ENCODE data around the gene KAZN. TPM values are rescaled to one million over a fixed set of nuclear protein-coding genes. Genes with fewer than 3 reads are reported as not detected.

Gene KAZN
- 10 to 100 TPM; 12.0 to 19.3 TPM for total RNA-seq
- polyA plus RNA-seq, result 1 to 10 TPM; 4.4 to 7.2 TPM
- long read RNA-seq, donor 1, transcript KAZN-204 (8 exons, 1,295 nt), result major isoform, 5 of 52 reads
- long read RNA-seq, donor 1, partial matches to known transcripts, result 1 of 52 reads
- long read RNA-seq, donor 1, other reads (novel, unspliced or antisense), result 42 of 52 reads
- long read RNA-seq, donor 2, transcript KAZN-201 (8 exons, 3,838 nt), result major isoform, 9 of 42 reads
- long read RNA-seq, donor 2, partial matches to known transcripts, result 1 of 42 reads
- long read RNA-seq, donor 2, other reads (novel, unspliced or antisense), result 30 of 42 reads

- 0 to 1% methylated on average over 51 to 81 of the region's 81 CpGs for WGBS, 2 donors
- Histone ChIP-seq H3K27me3 (ENCODE audit: control insufficient read depth in 1 of 2, insufficient read depth in 2 of 2, low read length in 1 of 2) (peaks cover 0 to 3% of the 10 kb centered on the region in 2 donors), H3K9me3 (ENCODE audit: control insufficient read depth, low read length) (no peaks in the 10 kb centered on the region), H3K4me1 (ENCODE audit: control insufficient read depth in 1 of 2, insufficient read depth in 2 of 2, low read length in 2 of 2) (no peaks in the 10 kb centered on the region), H3K27ac (ENCODE audit: low read depth in 1 of 2, low read length in 2 of 2) (no peak within 1 kb of the TSS), H3K36me3 (ENCODE audit: control insufficient read depth in 1 of 2, insufficient read depth in 2 of 2, low read length in 1 of 2) (no peaks in the 10 kb centered on the region), H3K4me3 (ENCODE audit: low read length in 2 of 2) (no peak within 1 kb of the TSS)
- intact Hi-C loops (cut with DNase I), result no loop called here
- ATAC-seq (ENCODE audit: low FRiP score) (peak; percentile 31), DNase-seq (peak in 1 of 2 donors; percentile 76)
These were observed at the start of gene KAZN for GRCh38 chr1:14598498-14599182. Gene KAZN (plus strand): TSS chr1:14598685.

- H3K4me1 ChIP-seq (ENCODE audit: control insufficient read depth in 1 of 2, insufficient read depth in 2 of 2, low read length in 2 of 2), result no peaks in the 10 kb centered on the region
- peaks cover 2% of the 10 kb centered on the region for H3K9me3 ChIP-seq (ENCODE audit: control insufficient read depth, low read length)
- no peak overlapping the region for H3K27ac ChIP-seq (ENCODE audit: low read depth in 1 of 2, low read length in 2 of 2)
- H3K27me3 ChIP-seq (ENCODE audit: control insufficient read depth in 1 of 2, insufficient read depth in 2 of 2, low read length in 1 of 2), result peaks cover 2 to 3% of the 10 kb centered on the region in 2 donors
- H3K4me3 ChIP-seq (ENCODE audit: low read length in 2 of 2), result no peak overlapping the region
- WGBS, 2 donors, result 86 to 94% methylated on average over 3 of the region's 3 CpGs
- ATAC-seq (ENCODE audit: low FRiP score), result no peak
- intact Hi-C loops (cut with DNase I), result no loop called here
- no peak for DNase-seq
- H3K36me3 ChIP-seq (ENCODE audit: control insufficient read depth in 1 of 2, insufficient read depth in 2 of 2, low read length in 1 of 2), result no peaks in the 10 kb centered on the region
These were observed 48.4 kb upstream of the KAZN start for GRCh38 chr1:14549897-14550620.

- WGBS, 2 donors, result 90 to 91% methylated on average over 8 of the region's 8 CpGs
- intact Hi-C loops (cut with DNase I), result no loop called here
- Histone ChIP-seq H3K36me3 (ENCODE audit: control insufficient read depth in 1 of 2, insufficient read depth in 2 of 2, low read length in 1 of 2) (no peaks in the 10 kb centered on the region), H3K4me3 (ENCODE audit: low read length in 2 of 2) (no peak overlapping the region), H3K4me1 (ENCODE audit: control insufficient read depth in 1 of 2, insufficient read depth in 2 of 2, low read length in 2 of 2) (no peaks in the 10 kb centered on the region), H3K27ac (ENCODE audit: low read depth in 1 of 2, low read length in 2 of 2) (no peak overlapping the region), H3K27me3 (ENCODE audit: control insufficient read depth in 1 of 2, insufficient read depth in 2 of 2, low read length in 1 of 2) (peaks cover 0 to 3% of the 10 kb centered on the region in 2 donors), H3K9me3 (ENCODE audit: control insufficient read depth, low read length) (no peaks in the 10 kb centered on the region)
- ATAC-seq (ENCODE audit: low FRiP score) (no peak), DNase-seq (no peak)
These were observed 47.1 kb upstream of the KAZN start for GRCh38 chr1:14551386-14551785.

- no peak for DNase-seq
- intact Hi-C loops (cut with DNase I), result no loop called here
- Histone ChIP-seq H3K4me1 (ENCODE audit: control insufficient read depth in 1 of 2, insufficient read depth in 2 of 2, low read length in 2 of 2) (no peaks in the 10 kb centered on the region), H3K9me3 (ENCODE audit: control insufficient read depth, low read length) (no peaks in the 10 kb centered on the region), H3K27me3 (ENCODE audit: control insufficient read depth in 1 of 2, insufficient read depth in 2 of 2, low read length in 1 of 2) (peaks cover 0 to 3% of the 10 kb centered on the region in 2 donors), H3K27ac (ENCODE audit: low read depth in 1 of 2, low read length in 2 of 2) (no peak overlapping the region), H3K36me3 (ENCODE audit: control insufficient read depth in 1 of 2, insufficient read depth in 2 of 2, low read length in 1 of 2) (no peaks in the 10 kb centered on the region), H3K4me3 (ENCODE audit: low read length in 2 of 2) (no peak overlapping the region)
- ATAC-seq (ENCODE audit: low FRiP score), result no peak
- WGBS, 2 donors, result 41 to 48% methylated on average over 11 of the region's 11 CpGs
These were observed 46.1 kb upstream of the KAZN start for GRCh38 chr1:14552246-14552965.

- intact Hi-C loops (cut with DNase I), result no loop called here
- H3K27ac ChIP-seq (ENCODE audit: low read depth in 1 of 2, low read length in 2 of 2), result no peak overlapping the region
- DNase-seq, result no peak
- H3K9me3 ChIP-seq (ENCODE audit: control insufficient read depth, low read length), result no peaks in the 10 kb centered on the region
- no peak overlapping the region for H3K4me3 ChIP-seq (ENCODE audit: low read length in 2 of 2)
- peaks cover 0 to 3% of the 10 kb centered on the region in 2 donors for H3K27me3 ChIP-seq (ENCODE audit: control insufficient read depth in 1 of 2, insufficient read depth in 2 of 2, low read length in 1 of 2)
- H3K4me1 ChIP-seq (ENCODE audit: control insufficient read depth in 1 of 2, insufficient read depth in 2 of 2, low read length in 2 of 2), result no peaks in the 10 kb centered on the region
- no peaks in the 10 kb centered on the region for H3K36me3 ChIP-seq (ENCODE audit: control insufficient read depth in 1 of 2, insufficient read depth in 2 of 2, low read length in 1 of 2)
- 47 to 50% methylated on average over 7 of the region's 7 CpGs for WGBS, 2 donors
- ATAC-seq (ENCODE audit: low FRiP score), result peak; percentile 22
These were observed 44.8 kb upstream of the KAZN start for GRCh38 chr1:14553711-14554110.

- Histone ChIP-seq H3K4me3 (ENCODE audit: low read length in 2 of 2) (no peak overlapping the region), H3K27me3 (ENCODE audit: control insufficient read depth in 1 of 2, insufficient read depth in 2 of 2, low read length in 1 of 2) (peaks cover 0 to 3% of the 10 kb centered on the region in 2 donors), H3K27ac (ENCODE audit: low read depth in 1 of 2, low read length in 2 of 2) (no peak overlapping the region), H3K9me3 (ENCODE audit: control insufficient read depth, low read length) (no peaks in the 10 kb centered on the region), H3K36me3 (ENCODE audit: control insufficient read depth in 1 of 2, insufficient read depth in 2 of 2, low read length in 1 of 2) (no peaks in the 10 kb centered on the region), H3K4me1 (ENCODE audit: control insufficient read depth in 1 of 2, insufficient read depth in 2 of 2, low read length in 2 of 2) (no peaks in the 10 kb centered on the region)
- WGBS, 2 donors, result 44 to 46% methylated on average over 2 of the region's 2 CpGs
- no peak for ATAC-seq (ENCODE audit: low FRiP score)
- DNase-seq, result no peak
- intact Hi-C loops (cut with DNase I), result no loop called here
These were observed 43.4 kb upstream of the KAZN start for GRCh38 chr1:14555091-14555490.

- H3K27ac ChIP-seq (ENCODE audit: low read depth in 1 of 2, low read length in 2 of 2), result no peak overlapping the region
- DNase-seq, result no peak
- no peaks in the 10 kb centered on the region for H3K27me3 ChIP-seq (ENCODE audit: control insufficient read depth in 1 of 2, insufficient read depth in 2 of 2, low read length in 1 of 2)
- ATAC-seq (ENCODE audit: low FRiP score), result no peak
- WGBS, 2 donors, result 84 to 85% methylated on average over 8 of the region's 8 CpGs
- H3K4me1 ChIP-seq (ENCODE audit: control insufficient read depth in 1 of 2, insufficient read depth in 2 of 2, low read length in 2 of 2), result no peaks in the 10 kb centered on the region
- intact Hi-C loops (cut with DNase I), result no loop called here
- H3K9me3 ChIP-seq (ENCODE audit: control insufficient read depth, low read length), result no peaks in the 10 kb centered on the region
- no peaks in the 10 kb centered on the region for H3K36me3 ChIP-seq (ENCODE audit: control insufficient read depth in 1 of 2, insufficient read depth in 2 of 2, low read length in 1 of 2)
- H3K4me3 ChIP-seq (ENCODE audit: low read length in 2 of 2), result no peak overlapping the region
These were observed 37.3 kb upstream of the KAZN start for GRCh38 chr1:14561014-14561693.

GRCh38 chr1:14565090-14565489, 33.4 kb upstream of the KAZN start:
- no peaks in the 10 kb centered on the region for H3K36me3 ChIP-seq (ENCODE audit: control insufficient read depth in 1 of 2, insufficient read depth in 2 of 2, low read length in 1 of 2)
- no peak overlapping the region for H3K4me3 ChIP-seq (ENCODE audit: low read length in 2 of 2)
- 46 to 50% methylated on average over 2 of the region's 2 CpGs for WGBS, 2 donors
- no peak overlapping the region for H3K27ac ChIP-seq (ENCODE audit: low read depth in 1 of 2, low read length in 2 of 2)
- intact Hi-C loops (cut with DNase I), result no loop called here
- H3K27me3 ChIP-seq (ENCODE audit: control insufficient read depth in 1 of 2, insufficient read depth in 2 of 2, low read length in 1 of 2), result no peaks in the 10 kb centered on the region
- H3K9me3 ChIP-seq (ENCODE audit: control insufficient read depth, low read length), result peaks cover 2% of the 10 kb centered on the region
- DNase-seq (no peak), ATAC-seq (ENCODE audit: low FRiP score) (no peak)
- no peaks in the 10 kb centered on the region for H3K4me1 ChIP-seq (ENCODE audit: control insufficient read depth in 1 of 2, insufficient read depth in 2 of 2, low read length in 2 of 2)
